HG02763 (cell line): ENCODE results near the gene MAML3.

Source experiments
- ATAC-seq: cut with Tn5 transposase; IDR thresholded peaks from one replicate; pipeline ENCODE4 v1.9.1; 2021; ENCODE audit warnings: mild to moderate bottlenecking, moderate library complexity; ENCODE audit not compliant: unreplicated experiment

The MAML3 gene

DNA sequence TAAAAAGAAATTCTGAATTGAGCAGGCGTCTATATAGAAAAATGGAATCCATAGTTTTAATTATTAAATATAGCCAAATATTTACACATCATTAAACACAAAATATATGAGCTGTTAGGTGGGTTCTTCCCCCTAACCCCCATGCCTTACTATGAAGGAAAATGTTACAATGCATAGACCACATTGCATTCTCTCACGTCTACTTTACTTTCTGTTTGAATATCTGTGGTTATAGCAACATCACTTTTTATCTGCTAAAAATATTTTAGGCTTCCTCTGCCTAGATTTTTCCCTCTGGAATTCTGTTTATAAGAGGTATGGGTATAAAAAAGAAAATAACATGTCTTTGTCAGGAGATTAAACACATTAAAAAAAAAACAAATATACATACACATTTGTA, 73.1 kb downstream of the MAML3 start:
- no peak for ATAC-seq

DNA sequence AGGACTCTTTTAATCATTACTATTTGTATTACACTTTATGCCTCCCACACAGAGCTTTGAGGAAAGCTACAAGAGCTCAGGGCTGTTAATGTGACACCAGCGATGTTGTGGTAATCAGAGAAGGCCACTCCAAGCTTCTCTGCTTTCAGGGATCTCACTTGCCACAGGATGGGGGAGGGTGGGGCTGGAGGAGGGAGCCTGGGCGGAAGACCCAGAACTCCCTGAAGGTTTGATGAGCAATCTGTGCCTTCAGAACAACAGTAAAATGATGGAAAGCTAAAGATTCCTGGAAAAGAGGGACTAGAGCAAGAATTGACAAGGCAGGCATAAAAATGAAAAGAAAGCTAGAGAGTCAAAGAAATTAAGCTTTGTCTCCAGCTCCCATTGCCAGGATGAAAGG, 75.6 kb downstream of the MAML3 start:
- no peak for ATAC-seq

DNA sequence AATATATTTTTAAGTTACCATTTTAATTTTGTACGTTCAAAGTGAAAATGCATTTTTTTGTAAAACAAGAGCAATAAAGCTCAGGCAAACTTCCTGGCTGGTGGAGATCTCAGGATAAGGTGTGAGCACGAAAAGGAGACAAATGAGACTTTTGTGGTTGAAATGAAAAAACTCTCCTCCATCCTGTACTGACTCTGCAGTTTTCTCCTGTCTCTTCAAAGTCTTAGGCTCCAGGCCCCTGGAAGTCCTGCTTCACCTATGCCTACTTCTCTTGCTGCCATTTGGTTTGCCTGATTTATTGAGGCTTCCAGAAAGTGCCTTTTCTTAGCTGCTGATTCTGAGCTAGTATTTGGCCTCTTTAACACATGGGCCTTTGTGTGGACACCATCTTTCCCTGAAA, 77.7 kb downstream of the MAML3 start:
- no peak for ATAC-seq

DNA sequence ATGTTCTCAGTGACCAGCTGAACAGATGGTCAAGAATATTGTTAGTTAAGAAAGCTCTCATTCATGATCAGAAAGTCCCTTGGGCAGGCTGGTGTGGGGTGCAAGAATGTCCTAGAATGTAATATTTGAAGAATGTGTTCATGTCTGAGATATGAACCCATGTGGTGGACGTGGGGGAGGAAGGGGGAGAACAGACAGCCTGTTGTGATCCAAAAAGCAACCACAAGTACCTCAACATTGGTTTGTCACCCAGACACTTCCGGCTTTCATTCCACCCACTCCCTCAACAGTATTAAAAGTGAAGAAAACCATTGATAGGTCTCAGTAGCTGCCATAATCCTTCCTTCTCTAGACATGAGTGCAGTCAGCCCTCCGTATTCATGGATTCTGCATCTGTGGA, 82.2 kb downstream of the MAML3 start:
- ATAC-seq, result peak; percentile 82

DNA sequence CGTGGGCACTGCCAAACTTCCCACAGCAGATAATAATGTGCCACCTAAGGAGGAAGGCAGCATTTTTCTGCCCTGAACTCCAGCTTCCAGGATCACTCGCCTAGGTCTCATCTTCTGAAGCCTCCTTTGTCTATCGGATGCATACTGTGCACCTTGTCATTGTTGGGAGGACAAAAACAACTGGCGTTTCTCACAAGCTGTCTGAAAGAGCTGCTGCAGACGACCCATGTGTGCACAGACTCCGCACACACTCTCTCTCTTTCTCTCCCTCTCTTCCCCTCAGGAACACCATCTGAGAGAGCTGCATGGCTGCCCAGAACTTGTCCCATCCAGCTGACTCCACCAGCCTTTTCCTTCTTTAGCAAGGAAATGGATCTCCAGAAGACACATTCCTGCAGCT, 83.0 kb downstream of the MAML3 start:
- ATAC-seq, result no peak

DNA sequence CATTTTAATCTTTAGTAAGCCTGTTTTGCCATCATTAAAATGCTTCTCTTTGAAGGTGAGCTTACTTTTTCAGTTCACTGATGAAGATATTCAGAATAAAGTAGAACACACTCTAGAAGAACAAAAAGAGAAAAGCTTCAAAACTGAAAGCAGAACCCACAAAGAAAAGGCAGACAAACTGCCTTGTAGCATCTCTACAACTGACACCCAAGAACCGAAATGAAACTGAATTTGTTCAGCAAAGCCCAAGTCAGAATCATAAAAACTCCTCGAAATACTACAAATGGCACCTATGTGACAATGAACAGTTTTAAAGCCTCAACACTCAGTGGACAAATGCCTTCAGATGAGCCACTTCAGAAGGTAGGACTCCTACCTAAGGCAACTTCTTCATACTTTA, 83.6 kb downstream of the MAML3 start:
- ATAC-seq, result no peak

DNA sequence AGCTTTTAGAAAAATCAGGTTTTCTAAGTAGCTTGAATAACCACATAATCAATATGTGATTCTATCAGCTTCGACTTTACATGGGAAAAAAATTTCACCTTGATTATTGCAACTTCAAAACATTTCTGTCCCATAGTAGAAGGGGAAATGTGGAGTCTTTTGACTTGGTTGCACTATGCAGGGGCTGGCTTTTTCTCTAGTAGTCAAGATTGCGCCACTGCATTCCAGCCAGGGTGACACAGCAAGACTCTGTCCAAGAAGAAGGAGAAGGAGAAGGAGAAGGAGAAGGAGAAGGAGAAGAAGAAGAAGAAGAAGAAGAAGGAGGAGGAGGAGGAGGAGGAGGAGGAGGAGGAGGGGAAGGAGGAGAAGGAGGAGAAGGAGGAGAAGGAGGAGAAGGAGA, 84.9 kb downstream of the MAML3 start:
- no peak for ATAC-seq

DNA sequence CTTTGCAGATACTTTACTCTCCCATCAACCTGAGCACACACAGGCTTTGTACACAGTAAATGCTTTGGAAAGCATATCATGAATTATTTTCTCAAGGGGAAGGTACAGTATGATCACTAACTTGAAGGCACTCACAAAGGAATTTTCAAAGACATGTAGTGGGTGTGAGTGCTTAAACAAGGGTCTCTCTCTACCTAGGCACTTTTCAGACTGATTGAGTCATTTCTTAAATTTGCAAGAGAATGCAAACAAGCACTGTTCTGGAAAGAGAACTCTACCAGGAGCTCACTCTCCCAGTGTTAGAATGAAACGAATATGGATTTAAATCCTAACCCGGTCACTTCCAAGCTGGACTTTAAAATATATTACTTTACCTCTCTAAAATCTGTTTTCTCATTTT, 85.7 kb downstream of the MAML3 start:
- ATAC-seq, result no peak

DNA sequence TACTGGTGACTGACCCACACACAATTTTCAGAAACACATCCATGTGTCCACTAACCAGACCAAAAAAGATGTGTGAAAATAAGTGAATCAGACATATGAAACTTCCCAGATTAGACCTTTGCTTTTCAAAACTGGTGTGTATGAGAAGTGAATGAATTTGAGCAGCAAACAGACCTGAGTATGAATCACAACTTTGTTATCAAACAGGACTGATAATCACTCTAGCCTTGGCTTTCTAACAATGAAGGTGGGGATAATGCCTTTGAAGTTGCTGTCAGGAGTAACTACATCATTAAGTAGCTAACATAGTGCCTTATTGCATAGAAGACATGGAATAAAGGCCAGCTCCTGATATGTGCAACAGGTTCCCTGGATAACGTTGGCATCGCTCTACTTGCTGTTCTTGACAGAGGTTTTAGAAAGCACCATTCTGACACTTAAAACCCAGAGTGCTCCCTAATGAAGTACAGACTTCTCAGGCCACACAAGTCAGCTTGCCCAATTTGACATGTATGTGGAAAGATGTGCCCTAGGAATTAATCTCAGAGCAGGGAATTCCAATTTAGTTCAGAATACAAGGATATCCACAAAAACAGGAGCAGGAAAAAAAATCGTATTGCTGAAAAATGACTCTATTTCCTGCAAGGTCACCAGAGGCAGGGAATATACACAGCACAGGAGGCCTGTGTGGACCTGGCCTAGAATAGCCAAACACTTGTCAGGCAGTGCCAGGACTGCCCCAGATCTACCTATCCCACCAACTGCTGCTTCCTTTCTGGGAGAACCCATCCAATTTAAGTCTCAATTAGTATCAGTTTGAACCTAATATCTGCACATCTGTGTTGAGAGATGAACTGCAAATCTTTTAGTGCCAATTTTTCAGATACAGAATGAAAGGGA, 87.7 kb downstream of the MAML3 start:
- no peak for ATAC-seq

DNA sequence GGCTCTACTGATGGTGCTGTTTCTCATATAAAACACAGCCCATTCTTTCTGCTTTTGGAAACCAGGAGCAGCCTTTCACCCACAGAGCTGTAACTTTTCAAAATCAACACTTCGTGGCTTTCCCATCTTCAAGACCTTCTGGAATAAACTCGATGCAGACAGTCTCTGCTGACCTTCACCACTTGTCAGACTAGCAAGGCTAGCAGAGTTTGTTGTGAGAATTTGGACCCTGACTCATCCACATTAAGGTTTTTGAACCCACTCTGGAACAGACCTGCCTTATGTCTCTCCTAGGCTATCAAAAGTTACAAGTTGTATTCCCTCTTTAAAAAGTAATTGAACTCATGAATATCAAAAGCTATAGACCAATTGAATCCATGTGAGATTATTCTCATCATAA, 88.6 kb downstream of the MAML3 start:
- no peak for ATAC-seq

DNA sequence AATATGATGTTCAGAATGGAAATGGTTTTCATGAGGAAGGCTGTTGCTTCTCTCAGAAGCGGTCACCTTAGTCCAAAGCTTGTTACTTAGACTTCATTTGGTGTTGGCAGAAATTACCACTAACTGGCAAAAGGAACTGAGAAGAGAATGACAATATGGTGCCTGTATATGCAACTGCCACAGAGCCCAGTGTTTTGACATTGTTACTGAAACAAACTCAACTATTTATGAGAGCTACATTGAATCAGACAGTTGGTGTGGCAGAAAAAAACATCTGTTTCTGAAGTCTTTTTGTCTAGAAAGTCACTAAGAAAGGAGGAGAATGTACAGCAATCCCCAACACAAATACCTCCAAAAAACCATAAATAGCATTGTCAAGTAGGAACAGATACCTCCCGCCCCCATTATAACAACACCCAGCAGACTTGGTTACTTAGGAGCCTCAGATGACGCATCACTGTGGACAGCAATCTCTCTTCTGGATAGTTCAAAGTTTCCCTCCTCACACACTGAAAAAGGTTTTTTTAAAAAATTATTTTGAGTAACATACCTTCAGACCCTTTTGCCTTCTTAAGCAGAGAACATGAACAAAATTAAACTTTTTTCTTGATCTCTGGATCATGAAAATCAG, 92.2 kb downstream of the MAML3 start:
- ATAC-seq, result no peak

DNA sequence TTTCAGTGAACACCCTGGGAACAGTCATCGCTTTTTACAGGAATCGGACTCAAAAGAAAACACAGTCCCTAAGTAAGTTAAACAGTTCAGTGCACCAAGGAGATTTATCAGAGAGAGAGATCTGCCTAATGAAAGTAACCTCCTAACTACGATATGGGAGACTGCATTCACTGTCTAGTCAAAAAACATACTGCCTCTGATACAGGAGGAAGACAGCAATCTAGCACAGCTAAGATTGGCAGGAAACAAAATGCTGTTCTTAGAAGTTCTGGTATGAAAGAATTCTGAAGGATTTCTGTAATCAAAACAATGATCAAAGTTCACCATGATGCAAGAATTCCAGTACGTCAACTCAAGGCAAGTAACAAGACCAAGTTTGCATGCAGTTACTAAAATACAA, 92.8 kb downstream of the MAML3 start:
- no peak for ATAC-seq

DNA sequence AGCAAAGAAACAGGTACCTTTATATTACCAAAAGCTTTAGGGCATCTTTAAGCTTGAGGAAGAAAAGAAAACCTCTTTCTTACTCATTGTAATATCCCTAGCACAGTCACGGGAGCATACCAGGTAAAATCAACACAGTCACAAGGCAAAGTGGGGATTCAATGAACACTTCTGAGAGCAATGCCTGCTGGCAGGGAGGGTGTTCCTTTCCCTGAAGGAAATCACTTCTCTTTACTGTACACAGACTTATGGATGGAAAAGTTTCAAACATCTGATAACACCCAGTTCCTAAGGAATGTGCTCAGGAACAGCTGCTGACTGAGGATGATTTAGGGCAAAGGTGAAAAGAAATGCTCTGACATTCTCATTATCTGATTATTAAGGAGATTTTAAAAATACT, 94.8 kb downstream of the MAML3 start:
- no peak for ATAC-seq

DNA sequence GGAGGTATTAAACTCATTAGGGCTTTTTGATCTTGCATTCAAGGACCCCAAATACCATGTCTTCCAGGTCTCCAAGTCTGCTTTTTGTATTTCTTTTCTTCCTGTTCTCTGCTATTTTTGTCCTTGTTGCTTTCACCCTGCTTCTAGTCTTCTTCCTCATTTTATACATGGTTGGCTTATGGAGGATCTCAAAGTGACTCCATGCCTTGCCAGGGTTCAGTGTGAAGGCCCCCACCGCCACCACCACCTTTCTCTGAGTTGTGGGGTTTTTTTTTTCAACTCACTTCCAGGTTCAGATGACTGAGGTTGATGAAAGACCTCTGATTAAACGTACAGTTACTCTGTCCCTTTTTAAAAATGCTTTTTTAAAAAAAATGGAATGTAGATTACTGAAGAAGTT, 96.3 kb downstream of the MAML3 start:
- ATAC-seq, result no peak

DNA sequence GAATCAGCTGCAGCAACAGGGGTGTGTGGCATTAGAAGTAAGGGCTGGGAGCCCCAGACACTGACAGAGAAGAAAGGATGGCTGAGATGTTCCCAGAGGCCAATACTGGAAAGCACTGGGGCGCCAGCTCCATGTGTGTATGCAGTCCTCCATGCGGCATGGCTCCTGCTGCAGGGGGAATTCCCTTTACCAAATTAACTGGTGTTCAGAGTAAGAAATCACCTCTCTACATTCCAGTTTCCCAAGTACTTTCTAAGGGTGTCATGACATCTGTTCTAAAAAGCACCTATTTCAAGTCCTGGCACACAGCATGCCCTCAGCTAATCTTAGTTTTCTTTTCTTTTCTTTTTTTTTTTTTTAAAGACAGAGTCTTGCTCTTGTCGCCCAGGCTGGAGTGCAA, 98.0 kb downstream of the MAML3 start:
- no peak for ATAC-seq

DNA sequence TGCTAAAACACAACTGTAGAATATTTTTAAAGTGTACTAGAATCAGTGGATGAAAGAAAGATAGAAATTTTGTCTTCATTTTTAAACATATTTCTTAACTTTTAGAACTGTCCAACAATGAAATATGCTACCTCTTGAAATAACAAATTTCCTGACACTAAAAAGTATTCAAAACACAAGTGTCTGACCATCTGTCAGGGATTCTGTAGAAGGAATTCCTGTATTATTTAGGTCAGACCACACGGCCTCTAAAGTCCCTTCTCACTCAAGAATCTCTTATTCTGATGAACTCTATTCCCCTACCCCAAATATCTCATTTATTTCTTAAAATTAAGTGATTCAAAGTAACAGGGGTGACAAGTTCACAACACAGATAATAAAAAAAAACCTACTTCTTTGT, 99.1 kb downstream of the MAML3 start:
- ATAC-seq, result no peak

DNA sequence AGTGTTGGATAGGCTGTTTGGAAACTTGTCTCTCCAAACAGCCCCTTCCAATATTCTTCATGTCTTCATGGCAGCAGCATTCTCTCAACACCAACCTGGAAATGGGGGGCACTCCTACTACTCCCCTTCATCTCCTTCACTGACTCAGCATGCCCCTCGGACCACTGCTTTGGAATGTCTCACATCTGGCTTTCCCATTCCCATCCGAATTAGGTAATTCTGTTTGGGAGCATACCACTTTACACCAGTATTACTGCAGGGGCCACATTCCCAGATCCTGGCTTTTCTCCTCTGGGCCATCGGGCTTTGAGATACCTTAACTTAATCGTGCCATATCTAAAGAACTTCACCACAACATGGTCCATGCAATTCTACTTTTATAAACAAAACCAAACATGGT, 100.8 kb downstream of the MAML3 start:
- no peak for ATAC-seq

DNA sequence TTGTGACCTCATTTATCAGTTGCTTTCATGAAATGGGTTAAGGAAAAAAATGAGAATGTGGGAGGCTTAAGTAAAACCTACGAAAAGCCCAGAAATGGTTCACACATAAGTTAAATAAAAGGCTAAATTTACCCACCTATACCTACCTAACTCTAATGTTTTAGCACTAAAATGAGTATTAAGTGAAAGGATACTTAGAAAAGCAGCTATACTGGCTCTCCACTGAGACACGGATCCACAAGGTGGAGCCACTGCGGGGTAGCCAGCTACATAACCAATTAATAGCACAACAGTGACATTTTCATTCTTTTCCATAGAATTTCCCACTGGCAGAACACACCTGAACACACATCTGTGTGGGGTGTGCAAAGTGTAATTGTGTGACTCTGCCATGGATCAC, 101.9 kb downstream of the MAML3 start:
- ATAC-seq, result no peak

DNA sequence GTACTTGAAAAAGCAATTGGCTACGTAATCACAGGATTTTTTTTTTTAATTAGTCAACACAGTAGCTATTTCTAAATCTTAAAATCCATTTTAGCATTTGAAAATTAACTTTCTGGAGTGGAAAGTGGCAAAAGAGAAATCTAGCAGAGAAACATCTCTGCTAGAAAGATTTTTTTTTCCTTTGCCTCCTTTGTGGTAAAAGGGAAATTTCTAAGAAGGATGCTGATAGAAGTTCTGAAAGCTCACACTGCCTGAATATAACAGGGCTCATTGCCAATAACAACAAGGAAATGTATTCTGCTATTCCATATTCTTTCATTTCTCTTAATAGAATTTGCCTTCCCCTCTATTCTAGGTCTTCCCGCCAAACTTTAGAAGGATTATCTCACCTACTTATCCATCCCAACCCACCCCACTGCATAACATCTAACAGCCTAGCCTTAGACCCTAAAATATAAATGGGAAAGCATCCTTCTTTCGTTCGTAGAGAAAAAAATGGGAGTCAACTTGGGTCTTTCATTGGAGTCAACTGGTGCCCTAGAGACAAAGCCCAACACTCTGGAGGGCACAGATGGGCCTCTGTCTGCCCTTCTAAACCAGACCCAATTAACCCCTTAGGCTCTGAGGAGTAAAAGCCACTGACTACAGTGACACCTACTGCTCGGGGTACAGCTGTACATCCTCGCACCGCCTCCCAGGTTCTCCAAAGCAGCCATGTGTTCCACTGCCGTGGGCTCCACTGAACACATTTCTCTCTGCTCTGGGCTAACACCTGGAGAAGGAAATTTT, 103.9 kb downstream of the MAML3 start:
- ATAC-seq, result no peak

DNA sequence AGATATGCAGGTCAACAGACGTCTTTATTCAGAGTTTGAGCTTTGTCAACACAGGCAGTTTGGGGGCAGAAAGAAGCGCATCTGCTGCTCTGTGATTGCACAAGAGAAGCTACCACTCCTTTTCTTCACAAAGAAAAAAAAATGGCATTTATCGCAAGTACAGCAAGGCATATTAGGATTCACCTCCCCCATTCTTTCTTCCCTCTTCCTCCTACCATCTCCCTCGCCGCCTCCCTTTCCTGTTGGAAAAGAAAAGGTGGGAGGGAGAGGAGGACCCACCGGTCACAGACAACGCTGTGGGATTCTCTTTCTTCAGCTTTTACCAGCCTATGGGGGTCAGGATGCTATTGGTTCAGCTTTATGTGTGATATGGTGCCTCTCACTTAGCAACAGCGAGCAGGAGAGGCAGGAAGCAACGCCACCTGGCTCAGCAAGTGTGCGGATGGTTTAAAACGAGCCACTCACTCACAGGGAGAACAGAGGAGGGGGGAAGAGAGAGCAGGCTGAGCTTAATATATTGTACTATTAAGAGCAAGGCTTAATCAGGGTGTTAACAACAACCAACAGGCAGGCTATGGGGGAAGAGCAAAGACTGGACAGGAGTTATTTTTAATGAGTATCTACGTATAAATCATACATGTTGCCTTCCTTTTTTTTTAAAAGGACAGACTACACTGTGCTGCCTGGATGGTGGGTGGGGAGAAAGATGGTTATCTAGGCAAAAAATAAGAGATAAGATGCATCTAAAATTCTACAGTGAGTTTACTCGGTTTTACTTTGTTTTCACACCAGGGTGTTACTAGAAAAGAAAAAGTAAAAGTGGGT, 104.7 kb downstream of the MAML3 start:
- ATAC-seq, result no peak

DNA sequence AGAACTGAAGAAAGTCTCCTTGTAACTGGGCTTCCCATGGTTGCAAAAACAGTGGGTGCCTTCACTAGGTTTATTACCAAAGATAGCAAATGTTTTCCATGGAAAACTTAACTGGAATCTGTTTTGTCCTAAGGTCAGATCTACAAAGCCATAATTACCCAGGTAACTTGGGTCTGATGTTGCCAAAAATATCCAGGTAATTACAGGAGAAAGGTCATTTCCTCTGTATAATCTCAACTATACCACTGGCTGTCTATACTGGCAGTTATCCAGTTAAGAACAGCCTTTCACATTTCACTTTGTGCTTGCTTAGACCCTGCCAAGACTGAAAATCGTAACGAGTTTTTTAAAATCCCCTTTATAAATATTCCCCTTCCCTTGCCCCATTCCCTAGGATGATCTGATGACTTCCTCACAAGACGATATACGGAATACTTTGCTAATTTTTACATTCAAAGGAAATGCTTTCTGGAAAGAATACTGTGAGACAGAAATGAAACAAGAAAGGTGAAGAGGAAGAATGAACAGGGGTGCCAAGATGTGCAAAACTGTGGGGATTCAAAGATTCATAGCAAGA, 105.5 kb downstream of the MAML3 start:
- no peak for ATAC-seq
